Measurements from ENCODE around the gene PIP5K1A. TPM values are rescaled to one million over a fixed set of nuclear protein-coding genes. Genes with fewer than 3 reads are reported as not detected.
A peak's percentile ranks its signal among the peaks of the same experiment; 100 is the strongest.

The PIP5K1A gene
- total RNA-seq, 4 donors from 2014 or later, result 52.6 to 89.0 (median 62.4) TPM

- no peak overlapping the region for H3K27ac ChIP-seq
- no peaks in the 10 kb centered on the region for H3K27me3 ChIP-seq
- H3K4me3 ChIP-seq, result no peak overlapping the region
- no peaks in the 10 kb centered on the region for H3K9me3 ChIP-seq
- no peak for DNase-seq (ENCODE audit: low spot score in 2 of 2)
- H3K4me1 ChIP-seq, result peaks cover 0 to 33% (median 5%) of the 10 kb centered on the region in 4 donors
- no peak for TF ChIP-seq EP300 (IDR thresholded peaks at IDR 0.05)
- TF ChIP-seq POLR2A (IDR thresholded peaks at IDR 0.05), result no peak
- TF ChIP-seq CTCF (IDR thresholded peaks at IDR 0.05), result no peak
- H3K36me3 ChIP-seq, result peaks cover 0 to 57% (median 0%) of the 10 kb centered on the region in 3 donors
Measured at GRCh38 chr1:151159373-151159772, 39.0 kb upstream of the PIP5K1A start.

- no peak for TF ChIP-seq CTCF (IDR thresholded peaks at IDR 0.05)
- TF ChIP-seq POLR2A (IDR thresholded peaks at IDR 0.05), result no peak
- no peak for TF ChIP-seq EP300 (IDR thresholded peaks at IDR 0.05)
- Histone ChIP-seq H3K9me3 (no peaks in the 10 kb centered on the region), H3K4me3 (peak overlapping the region; percentile 56 to 79 (median 72)), H3K27me3 (no peaks in the 10 kb centered on the region), H3K27ac (peak overlapping the region; percentile 77 to 95 (median 88)), H3K4me1 (peaks cover 5 to 52% (median 18%) of the 10 kb centered on the region in 4 donors), H3K36me3 (peaks cover 0 to 51% (median 0%) of the 10 kb centered on the region in 3 donors)
- 8 to 15% methylated on average over 9 to 11 of the region's 11 CpGs for WGBS, 2 donors
- DNase-seq (ENCODE audit: low spot score in 2 of 2), result no peak
Measured at GRCh38 chr1:151164732-151165280, 33.5 kb upstream of the PIP5K1A start.

- Histone ChIP-seq H3K4me3 (peak overlapping the region; percentile 56 to 79 (median 72)), H3K4me1 (peaks cover 5 to 49% (median 18%) of the 10 kb centered on the region in 4 donors), H3K27me3 (no peaks in the 10 kb centered on the region), H3K27ac (peak overlapping the region; percentile 77 to 95 (median 88)), H3K9me3 (no peaks in the 10 kb centered on the region), H3K36me3 (peaks cover 0 to 52% (median 0%) of the 10 kb centered on the region in 3 donors)
- 0 to 5% methylated on average over 13 to 15 of the region's 15 CpGs for WGBS, 2 donors
- TF ChIP-seq CTCF (IDR thresholded peaks at IDR 0.05), result no peak
- no peak for TF ChIP-seq EP300 (IDR thresholded peaks at IDR 0.05)
- no peak for TF ChIP-seq POLR2A (IDR thresholded peaks at IDR 0.05)
- peak; percentile 26 to 60 for DNase-seq (ENCODE audit: low spot score in 2 of 2)
Measured at GRCh38 chr1:151165281-151165737, 33.0 kb upstream of the PIP5K1A start.

GRCh38 chr1:151165738-151166504 is 32.4 kb upstream of the PIP5K1A start, which contains the start of the genes LYSMD1 and SCNM1:
Gene LYSMD1 (minus strand): TSS chr1:151165902. CDS start chr1:151165258, 644 bp downstream.
Gene SCNM1 (plus strand): TSS chr1:151166144. CDS start chr1:151166153, 9 bp downstream.
- DNase-seq (ENCODE audit: low spot score in 2 of 2), result peak; percentile 91 to 98
- Histone ChIP-seq H3K27ac (peak within 1 kb of the TSS; percentile 77 to 95 (median 88)), H3K4me3 (peak within 1 kb of the TSS; percentile 72 to 88 (median 76)), H3K36me3 (peaks cover 0 to 52% (median 0%) of the 10 kb centered on the region in 3 donors), H3K4me1 (peaks cover 5 to 43% (median 18%) of the 10 kb centered on the region in 4 donors), H3K27me3 (no peaks in the 10 kb centered on the region), H3K9me3 (no peaks in the 10 kb centered on the region)
- TF ChIP-seq EP300 (IDR thresholded peaks at IDR 0.05) (peak; percentile 96 to 99), CTCF (IDR thresholded peaks at IDR 0.05) (peak in 2 of 5 experiments; percentile 74 to 78), POLR2A (IDR thresholded peaks at IDR 0.05) (no peak)
- 1% methylated on average over 38 of the region's 38 CpGs for WGBS, 2 donors
